Activated naive CD8-positive, alpha-beta T cell treated with anti-CD3 and anti-CD28 coated beads, Interleukin-2, amount 10 ng/mL, durations not matched to agents 7 days and 5 days (primary cell): ENCODE data around the gene MESP1. TPM values are rescaled to one million over a fixed set of nuclear protein-coding genes. Genes with fewer than 3 reads are reported as not detected.
A peak's percentile ranks its signal among the peaks of the same experiment; 100 is the strongest.

Experiments used
- ATAC-seq: fragments of 150-1000 bp; cut with Tn5 transposase; one replicate; pipeline ENCODE4 v1.10.0; 2021; ENCODE audit warnings: low read depth, moderate library complexity
- POLR2A ChIA-PET: fragments of 350-600 bp; sonication (Branson Sonifier 250); formaldehyde crosslinking; loops from one replicate; lab custom pipeline; 2021; ENCODE audit warnings: antibody characterized with exemption; lab: Charles Lee
- DNase-seq: peaks from one replicate; pipeline ENCODE4 v3.0.0; 2021
- H3K27ac Mint-ChIP-seq: one replicate; pipeline ENCODE4 v1.8.0; 2022; ENCODE audit warnings: mild to moderate bottlenecking, mixed read lengths
- H3K27me3 Mint-ChIP-seq: one replicate; pipeline ENCODE4 v1.8.0; 2022; ENCODE audit warnings: mild to moderate bottlenecking, moderate library complexity, mixed read lengths
- H3K36me3 Mint-ChIP-seq: one replicate; pipeline ENCODE4 v1.8.0; 2021; ENCODE audit warnings: mild to moderate bottlenecking, mixed read lengths
- H3K4me1 Mint-ChIP-seq: one replicate; pipeline ENCODE4 v1.8.0; 2021; ENCODE audit warnings: mixed read lengths
- H3K4me3 Mint-ChIP-seq: one replicate; pipeline ENCODE4 v1.8.0; 2022; ENCODE audit warnings: mild to moderate bottlenecking, moderate library complexity, mixed read lengths
- H3K9me3 Mint-ChIP-seq: one replicate; pipeline ENCODE4 v1.8.0; 2021; ENCODE audit warnings: mixed read lengths
- total RNA-seq, 2 experiments: library from RNA; stranded (reverse); gene quantifications; one replicate each; pipeline ENCODE4 v1.2.3, GENCODE V29; 2021

Gene MESP1
- total RNA-seq, 2 experiments from 2014 or later = 1.8 to 2.1 TPM

DNA sequence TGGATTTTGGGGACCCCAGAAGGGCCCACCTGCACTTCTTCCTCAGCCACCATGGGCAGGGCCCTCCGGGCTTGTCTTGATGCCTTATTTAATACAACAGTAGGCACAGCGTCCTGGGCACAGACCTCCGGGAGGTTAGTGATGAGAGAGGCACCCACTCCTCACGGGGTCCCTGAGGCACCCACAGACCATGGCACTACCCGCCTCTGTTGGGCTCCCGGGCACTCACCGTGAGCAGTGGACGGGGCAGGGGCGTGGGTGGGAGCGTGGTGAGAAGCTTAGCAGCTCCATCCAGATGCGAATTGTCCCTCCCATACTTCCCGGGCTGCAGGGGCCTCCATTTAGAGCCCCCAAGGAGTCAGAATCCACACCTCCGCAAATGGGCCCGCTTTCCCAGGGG lies 24.8 kb upstream of the MESP1 start:
- no peak overlapping the region for H3K27ac Mint-ChIP-seq
- no peaks in the 10 kb centered on the region for H3K36me3 Mint-ChIP-seq
- H3K4me3 Mint-ChIP-seq = no peak overlapping the region
- ATAC-seq = no peak
- H3K4me1 Mint-ChIP-seq = peaks cover 4% of the 10 kb centered on the region
- H3K27me3 Mint-ChIP-seq = peaks cover 27% of the 10 kb centered on the region
- POLR2A ChIA-PET = no interaction called here
- no peak for DNase-seq
- H3K9me3 Mint-ChIP-seq = no peaks in the 10 kb centered on the region

DNA sequence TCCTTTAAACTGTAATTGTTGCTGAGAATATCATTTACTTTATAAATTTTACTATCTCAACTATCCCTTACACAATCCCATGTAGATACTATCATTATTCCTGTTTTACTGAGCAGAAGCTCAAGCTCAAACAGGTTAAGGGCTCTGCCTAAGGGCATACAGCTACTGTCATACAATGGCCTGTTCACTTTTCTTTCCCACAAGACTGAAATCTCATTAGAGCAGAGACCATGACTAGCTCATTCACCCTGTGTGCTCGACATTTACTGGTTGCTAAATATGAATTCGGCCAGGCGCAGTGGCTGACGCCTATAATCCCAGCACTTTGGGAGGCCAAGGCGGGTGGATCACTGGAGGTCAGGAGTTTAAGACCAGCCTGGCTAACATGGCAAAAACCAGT lies 23.4 kb upstream of the MESP1 start:
- Mint-ChIP-seq H3K4me1 (no peaks in the 10 kb centered on the region), H3K4me3 (no peak overlapping the region), H3K9me3 (no peaks in the 10 kb centered on the region), H3K27ac (no peak overlapping the region), H3K27me3 (peaks cover 22% of the 10 kb centered on the region), H3K36me3 (no peaks in the 10 kb centered on the region)
- ATAC-seq (no peak), DNase-seq (no peak)
- POLR2A ChIA-PET = no interaction called here

DNA sequence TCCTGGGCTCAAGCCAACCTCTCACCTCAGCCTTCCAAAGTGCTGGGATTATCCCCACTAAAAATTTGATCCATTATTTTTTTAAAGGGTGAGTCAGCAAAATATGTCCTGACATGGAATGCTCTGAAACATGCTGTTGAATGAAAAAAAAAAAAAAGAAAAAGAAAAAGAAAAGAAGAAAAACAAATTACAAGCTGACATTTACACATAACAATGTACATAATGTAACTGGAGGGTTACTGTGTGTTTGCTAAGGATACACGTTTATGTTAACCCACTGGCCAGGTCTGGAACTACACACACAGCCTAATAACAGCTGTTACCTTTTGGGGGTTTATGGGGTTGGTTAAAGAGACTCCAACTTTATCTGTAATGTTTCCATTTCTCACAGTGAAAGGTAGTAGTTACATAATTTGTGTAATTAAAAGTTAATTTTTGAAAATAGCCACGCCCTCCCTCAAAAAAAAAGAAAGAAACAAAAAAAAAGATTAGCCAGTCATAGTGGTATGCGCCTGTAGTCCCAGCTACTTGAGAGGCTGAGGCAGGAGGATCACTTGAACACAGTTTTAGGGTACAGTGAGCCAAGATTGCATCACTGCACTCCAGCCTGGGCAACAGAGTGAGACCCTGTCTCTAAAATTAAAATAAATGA lies 22.0 kb upstream of the MESP1 start:
- Mint-ChIP-seq H3K27ac (no peak overlapping the region), H3K4me1 (no peaks in the 10 kb centered on the region), H3K27me3 (peaks cover 17% of the 10 kb centered on the region), H3K9me3 (no peaks in the 10 kb centered on the region), H3K36me3 (no peaks in the 10 kb centered on the region), H3K4me3 (no peak overlapping the region)
- DNase-seq (no peak), ATAC-seq (peak; percentile 34)
- POLR2A ChIA-PET = interaction anchor here (0.7 kb wide), 1 partner anchor 1474 kb away, joined by 3 read pairs; no protein-coding TSS in a partner anchor

DNA sequence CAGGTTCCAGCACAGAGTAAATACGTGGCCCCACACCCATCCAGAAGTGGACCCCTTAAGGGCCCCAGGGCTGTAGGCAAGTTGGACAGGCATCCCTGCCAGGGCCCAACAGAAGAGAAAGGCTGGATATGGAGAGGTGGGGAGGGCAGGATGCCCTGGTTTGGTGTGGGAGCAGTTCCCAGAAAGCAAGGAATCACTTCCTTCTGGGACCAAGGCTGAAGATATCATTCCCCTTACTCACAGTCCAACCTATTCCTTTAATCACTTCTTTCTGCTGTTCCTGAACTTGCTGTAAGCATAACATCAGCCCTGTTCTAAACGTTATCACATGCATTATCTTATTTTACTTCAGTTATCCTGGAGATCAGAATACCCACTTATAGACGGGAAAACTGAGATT lies 19.0 kb upstream of the MESP1 start:
- Mint-ChIP-seq H3K9me3 (no peaks in the 10 kb centered on the region), H3K4me1 (no peaks in the 10 kb centered on the region), H3K27ac (no peak overlapping the region), H3K36me3 (no peaks in the 10 kb centered on the region), H3K4me3 (no peak overlapping the region), H3K27me3 (peaks cover 8% of the 10 kb centered on the region)
- no peak for ATAC-seq
- POLR2A ChIA-PET = no interaction called here
- no peak for DNase-seq

DNA sequence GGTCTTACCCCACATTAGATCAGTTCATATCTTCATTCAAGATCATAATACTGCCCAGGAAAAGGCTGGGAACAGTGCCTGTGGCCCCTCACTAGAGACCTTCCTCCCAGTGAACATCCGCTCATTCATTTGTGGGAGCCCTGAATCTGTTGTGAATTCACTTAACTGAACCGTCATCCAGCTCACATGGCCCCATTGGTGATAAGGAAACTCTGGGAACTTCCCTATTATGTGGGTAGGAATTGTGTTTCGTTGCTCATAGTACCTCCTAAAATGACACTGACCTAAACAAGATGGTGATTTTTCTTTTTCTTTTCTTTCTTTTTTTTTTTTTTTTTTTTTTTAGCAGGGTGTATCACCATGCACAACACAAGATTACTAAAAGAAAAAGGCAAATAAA lies 18.3 kb upstream of the MESP1 start:
- Mint-ChIP-seq H3K27me3 (peaks cover 8% of the 10 kb centered on the region), H3K27ac (no peak overlapping the region), H3K9me3 (no peaks in the 10 kb centered on the region), H3K4me3 (no peak overlapping the region), H3K4me1 (no peaks in the 10 kb centered on the region), H3K36me3 (no peaks in the 10 kb centered on the region)
- ATAC-seq (no peak), DNase-seq (no peak)
- POLR2A ChIA-PET = no interaction called here

DNA sequence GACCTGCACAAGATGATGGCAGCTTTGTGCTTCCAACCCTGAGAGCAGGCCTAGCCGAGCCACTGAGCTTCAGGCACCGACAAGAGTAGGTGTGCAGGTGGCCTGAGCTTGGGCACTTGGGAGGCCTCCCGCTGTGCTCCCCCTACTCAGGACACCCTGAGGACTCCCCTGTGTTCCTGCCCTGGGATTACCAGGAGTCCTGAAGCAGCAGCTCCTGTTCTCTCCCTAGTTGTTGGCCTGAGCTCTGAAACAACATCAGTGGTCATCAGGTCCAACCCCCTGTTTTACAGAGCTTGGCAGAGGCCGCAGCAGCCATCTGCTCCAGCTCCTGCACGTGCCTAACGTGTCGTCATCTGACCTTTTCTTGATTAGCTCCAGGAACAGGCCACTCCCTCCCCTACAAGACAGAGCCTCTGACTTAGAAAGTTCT lies 17.0 kb upstream of the MESP1 start:
- DNase-seq = no peak
- POLR2A ChIA-PET = no interaction called here
- Mint-ChIP-seq H3K4me1 (no peaks in the 10 kb centered on the region), H3K4me3 (no peak overlapping the region), H3K27ac (no peak overlapping the region), H3K27me3 (peaks cover 4% of the 10 kb centered on the region), H3K36me3 (no peaks in the 10 kb centered on the region), H3K9me3 (no peaks in the 10 kb centered on the region)
- no peak for ATAC-seq

DNA sequence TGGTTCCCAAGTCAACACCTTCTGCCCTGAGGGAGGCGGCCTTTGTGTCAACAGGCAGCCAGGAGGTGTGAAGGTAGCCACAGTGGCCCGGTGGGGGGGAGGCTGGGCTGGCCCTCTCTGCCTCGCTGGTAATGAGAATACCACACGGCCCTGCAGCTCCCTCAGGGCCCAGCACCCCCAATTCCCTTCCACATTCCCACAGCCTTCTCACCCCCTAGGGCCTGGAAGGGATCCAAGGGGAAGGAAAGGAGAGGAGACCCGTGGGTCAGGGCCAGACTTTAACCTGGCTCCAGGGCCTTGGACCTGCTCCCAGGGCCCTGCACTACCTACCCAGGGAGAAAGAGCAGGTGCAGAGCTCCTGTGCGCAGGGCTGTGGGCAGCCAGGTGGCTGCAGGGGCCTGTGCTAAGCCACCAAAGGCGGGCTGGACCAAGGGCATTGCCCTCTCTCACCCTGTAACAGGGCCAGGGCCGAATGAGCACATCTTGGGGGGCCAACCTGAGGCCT lies 16.4 kb upstream of the MESP1 start:
- Mint-ChIP-seq H3K4me1 (no peaks in the 10 kb centered on the region), H3K36me3 (no peaks in the 10 kb centered on the region), H3K27ac (no peak overlapping the region), H3K4me3 (no peak overlapping the region), H3K9me3 (no peaks in the 10 kb centered on the region), H3K27me3 (peaks cover 4% of the 10 kb centered on the region)
- DNase-seq (no peak), ATAC-seq (no peak)
- POLR2A ChIA-PET = no interaction called here

DNA sequence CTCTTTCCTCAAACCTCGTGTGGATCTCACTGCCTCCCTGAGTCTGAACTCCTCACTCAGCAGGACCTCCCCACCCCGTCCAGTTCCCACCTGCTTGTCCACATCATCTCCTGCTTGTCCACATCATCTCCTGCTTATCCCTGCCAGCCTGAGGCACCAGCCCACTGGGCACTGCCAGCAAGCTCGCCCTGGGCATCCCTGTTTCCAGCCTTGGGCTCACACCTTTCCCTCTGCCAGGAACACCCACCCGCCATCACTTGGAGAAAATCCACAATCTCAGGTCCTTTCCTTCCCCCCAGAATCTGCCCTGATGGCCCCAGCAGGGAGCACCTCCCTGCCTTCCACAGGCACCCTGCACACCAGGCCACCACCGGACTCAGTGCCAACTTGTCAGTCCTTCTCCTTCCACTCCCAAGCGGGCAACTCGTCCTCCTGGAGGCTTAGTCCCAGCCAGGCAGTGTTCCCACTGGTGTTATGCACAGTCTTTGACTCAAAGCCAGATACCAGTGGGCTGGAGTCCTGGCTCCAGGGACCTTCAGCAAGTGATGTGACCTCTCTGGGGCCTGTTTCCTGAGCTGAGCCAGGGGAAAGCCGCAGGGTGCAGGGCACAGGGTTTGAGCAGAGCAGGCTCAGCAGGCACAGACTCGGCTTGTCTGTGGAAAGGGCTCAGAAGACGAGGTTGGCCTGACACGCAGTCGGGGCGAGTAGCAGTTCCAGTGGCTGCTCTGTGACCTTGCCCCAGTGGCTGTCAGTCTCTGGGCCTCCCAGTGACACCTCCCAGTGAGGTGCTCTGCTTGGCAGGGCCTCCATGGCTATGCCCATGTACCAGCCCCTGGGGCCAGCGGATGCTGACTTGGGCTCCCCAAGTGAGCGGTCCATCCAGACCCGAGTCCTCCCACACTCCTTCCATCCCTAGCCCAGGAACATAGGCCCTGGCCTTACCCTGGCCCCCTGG lies 15.6 kb upstream of the MESP1 start:
- Mint-ChIP-seq H3K36me3 (no peaks in the 10 kb centered on the region), H3K4me3 (no peak overlapping the region), H3K4me1 (no peaks in the 10 kb centered on the region), H3K27ac (no peak overlapping the region), H3K9me3 (no peaks in the 10 kb centered on the region), H3K27me3 (peaks cover 4% of the 10 kb centered on the region)
- no peak for ATAC-seq
- POLR2A ChIA-PET = no interaction called here
- no peak for DNase-seq

DNA sequence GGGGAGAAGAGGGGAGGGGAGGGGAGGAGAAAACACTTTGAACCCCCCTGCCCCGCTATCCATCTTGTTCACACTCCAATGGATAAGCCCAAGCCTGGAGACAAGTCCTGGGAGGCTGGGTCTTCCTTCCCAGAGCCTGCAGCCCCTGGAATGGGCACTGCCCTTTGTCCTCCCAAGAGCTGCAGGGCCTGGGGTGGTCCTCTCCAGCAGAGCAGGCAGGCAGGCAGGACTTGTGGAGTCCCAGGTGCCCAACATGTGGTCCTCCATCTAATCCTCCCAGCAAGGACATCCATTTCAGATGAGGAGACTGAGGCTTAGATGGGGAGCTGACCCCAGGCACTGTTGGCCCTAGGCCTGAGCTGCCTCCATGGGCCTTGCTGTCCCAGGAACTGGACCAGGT lies 14.6 kb upstream of the MESP1 start:
- POLR2A ChIA-PET = no interaction called here
- H3K36me3 Mint-ChIP-seq = no peaks in the 10 kb centered on the region
- no peaks in the 10 kb centered on the region for H3K27me3 Mint-ChIP-seq
- no peak overlapping the region for H3K27ac Mint-ChIP-seq
- DNase-seq (no peak), ATAC-seq (no peak)
- H3K4me1 Mint-ChIP-seq = peaks cover 4% of the 10 kb centered on the region
- H3K9me3 Mint-ChIP-seq = no peaks in the 10 kb centered on the region
- no peak overlapping the region for H3K4me3 Mint-ChIP-seq

DNA sequence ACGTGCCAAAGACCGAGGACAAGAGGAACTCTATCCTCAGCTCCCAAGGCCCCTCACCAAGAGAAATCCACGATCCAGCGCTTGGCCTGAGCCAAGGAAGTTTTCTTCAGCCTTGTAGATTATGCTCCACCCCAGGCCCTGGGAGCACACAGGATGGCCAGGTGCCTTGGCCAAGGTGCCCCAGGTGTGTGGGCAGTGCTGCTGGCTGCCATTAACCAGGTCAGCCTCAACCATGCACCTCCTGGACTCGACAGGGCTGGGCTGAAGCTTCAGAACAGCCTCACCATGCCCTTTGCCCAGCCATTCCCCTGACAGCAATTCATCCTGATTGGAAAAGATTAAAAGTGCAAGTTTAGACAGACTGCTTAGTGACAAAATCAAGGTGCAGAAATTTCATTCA lies 10.9 kb upstream of the MESP1 start:
- ATAC-seq = no peak
- Mint-ChIP-seq H3K4me1 (peaks cover 4% of the 10 kb centered on the region), H3K27ac (no peak overlapping the region), H3K4me3 (no peak overlapping the region), H3K36me3 (no peaks in the 10 kb centered on the region), H3K9me3 (no peaks in the 10 kb centered on the region), H3K27me3 (peaks cover 2% of the 10 kb centered on the region)
- POLR2A ChIA-PET = interaction anchor here (1.6 kb wide), 1 partner anchor 10 kb away, joined by 5 read pairs; no protein-coding TSS in a partner anchor
- no peak for DNase-seq

DNA sequence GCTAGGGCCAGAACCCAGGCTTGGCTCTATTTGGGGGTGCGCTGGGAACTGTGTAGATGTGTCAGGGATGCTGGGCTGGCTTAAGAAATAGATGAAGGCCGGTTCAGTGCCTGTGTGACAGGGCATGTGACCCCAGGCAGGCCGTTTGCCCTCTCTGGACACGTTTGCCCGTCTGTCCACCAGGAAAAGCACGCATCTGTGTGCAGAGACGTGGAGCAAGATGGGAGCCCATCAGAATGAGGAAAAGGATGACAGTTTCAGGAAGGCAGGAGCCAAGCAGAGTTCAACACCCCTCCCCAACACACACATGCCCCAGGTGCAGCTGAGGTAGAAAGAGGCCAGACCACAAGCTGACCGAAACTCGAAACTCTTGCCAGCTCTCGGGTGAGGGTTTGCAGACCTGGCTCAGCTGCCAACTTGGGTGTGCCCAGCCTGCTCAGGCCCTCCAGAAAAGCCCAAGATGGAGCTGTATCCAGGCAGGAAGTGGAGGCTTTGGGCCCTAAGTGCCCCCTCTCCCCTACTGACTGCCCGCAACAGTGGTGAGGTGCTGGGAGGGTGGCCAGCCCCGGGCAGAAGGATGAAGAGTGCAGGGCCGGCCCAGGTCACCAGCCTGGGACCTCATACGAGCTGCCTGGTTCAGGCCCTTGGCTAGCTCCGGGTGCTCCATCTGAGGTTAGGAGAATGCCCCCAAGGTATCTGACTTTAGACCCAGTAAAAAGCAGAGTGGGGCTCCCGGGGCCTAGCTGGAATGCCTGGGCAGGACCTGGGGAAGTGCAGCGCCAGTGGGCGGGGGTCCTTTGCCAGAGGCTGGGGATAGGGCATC lies 10.2 kb upstream of the MESP1 start:
- H3K27ac Mint-ChIP-seq = no peak overlapping the region
- POLR2A ChIA-PET = interaction anchor here (1.6 kb wide), 1 partner anchor 9 kb away, joined by 5 read pairs; no protein-coding TSS in a partner anchor
- ATAC-seq = no peak

DNA sequence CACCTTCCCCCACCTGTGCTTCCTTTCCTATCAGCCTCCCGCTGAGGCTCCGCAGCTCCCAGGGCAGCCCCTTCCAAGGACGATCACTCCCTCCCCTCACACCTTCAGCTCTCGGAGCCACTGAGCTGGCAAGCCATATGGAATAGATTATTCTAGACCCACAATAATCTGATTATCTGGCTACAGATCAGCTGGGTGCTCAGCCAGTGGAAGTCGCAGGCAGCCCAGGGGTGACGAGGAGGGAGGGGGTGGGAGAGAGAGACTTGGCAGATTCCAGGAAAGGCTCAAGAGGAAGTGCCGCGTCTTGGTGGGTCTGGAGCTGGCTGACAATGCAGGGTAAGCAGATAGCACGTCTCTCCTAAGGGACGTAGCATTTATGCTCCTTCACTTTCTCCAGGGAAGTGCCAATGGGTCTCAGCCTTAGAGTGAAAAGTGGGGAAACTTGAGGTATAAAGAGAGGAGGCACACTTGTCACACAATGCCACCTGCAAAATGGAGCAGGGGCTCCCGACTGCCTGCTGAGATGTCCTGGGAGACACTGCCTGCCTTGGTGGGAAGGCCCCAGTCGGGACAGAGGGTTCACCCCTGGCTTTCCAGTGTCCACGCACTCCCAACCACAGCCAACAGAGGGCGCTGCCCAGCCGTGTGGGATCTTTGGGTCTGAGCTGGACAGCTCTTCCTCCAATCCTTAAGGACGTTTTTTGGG lies 9.4 kb upstream of the MESP1 start:
- DNase-seq = peak; percentile 83
- no peak overlapping the region for H3K4me3 Mint-ChIP-seq
- ATAC-seq = peak; percentile 71
- H3K4me1 Mint-ChIP-seq = peaks cover 4% of the 10 kb centered on the region
- POLR2A ChIA-PET = interaction anchor here (1.6 kb wide), 1 partner anchor 8 kb away, joined by 5 read pairs; no protein-coding TSS in a partner anchor
- H3K27ac Mint-ChIP-seq = no peak overlapping the region
- H3K9me3 Mint-ChIP-seq = no peaks in the 10 kb centered on the region
- H3K27me3 Mint-ChIP-seq = peaks cover 2% of the 10 kb centered on the region
- H3K36me3 Mint-ChIP-seq = no peaks in the 10 kb centered on the region

More for the DNA sequence above, 10.2 kb upstream of the MESP1 start:
- DNase-seq = no peak
- Mint-ChIP-seq H3K36me3 (no peaks in the 10 kb centered on the region), H3K9me3 (no peaks in the 10 kb centered on the region), H3K27me3 (peaks cover 2% of the 10 kb centered on the region), H3K4me1 (peaks cover 4% of the 10 kb centered on the region), H3K4me3 (no peak overlapping the region)
